GM12878 (cell line): ENCODE measurements around the gene TNRC18. TPM values are rescaled to one million over a fixed set of nuclear protein-coding genes. Genes with fewer than 3 reads are reported as not detected.

Source experiments
- BCL11A ChIP-seq: IDR thresholded peaks from 2 replicates; pipeline ENCODE4 v1.6.1; 2011; ENCODE audit warnings: low read depth, low read length
- CHD1 ChIP-seq: IDR thresholded peaks from 2 replicates; pipeline ENCODE4 v1.6.1; 2012; ENCODE audit warnings: low read depth, low read length, improper control_type of control experiment
- DPF2 ChIP-seq: fragments of 450-650 bp; IDR thresholded peaks from 2 replicates; pipeline ENCODE4 v1.6.1; 2017; ENCODE audit warnings: mild to moderate bottlenecking
- HDGF ChIP-seq: fragments of 450-650 bp; IDR thresholded peaks from 2 replicates; pipeline ENCODE4 v1.6.1; 2016; ENCODE audit warnings: antibody characterized with exemption
- IKZF2 ChIP-seq, 2 experiments: fragments of 450-650 bp; IDR thresholded peaks; 2 replicates each; pipeline ENCODE4 v1.6.1; 2017; ENCODE audit warnings: mild to moderate bottlenecking in 2 of 2, moderate library complexity in 2 of 2
- IRF3 ChIP-seq: fragments of 450-650 bp; IDR thresholded peaks from 2 replicates; pipeline ENCODE4 v1.6.1; 2014; ENCODE audit warnings: mild to moderate bottlenecking
- NFYA ChIP-seq: IDR thresholded peaks from 2 replicates; pipeline ENCODE4 v1.6.1; 2011; ENCODE audit warnings: low read depth, mild to moderate bottlenecking, low read length, improper control_type of control experiment, borderline replicate concordance
- RAD51 ChIP-seq: fragments of 450-650 bp; IDR thresholded peaks from 2 replicates; pipeline ENCODE4 v1.6.1; 2016; ENCODE audit warnings: moderate library complexity, mild to moderate bottlenecking, inconsistent platforms
- SMAD5 ChIP-seq: IDR thresholded peaks from 2 replicates; pipeline ENCODE4 v1.6.1; 2016; ENCODE audit warnings: antibody characterized with exemption, low read depth
- SP1 ChIP-seq: IDR thresholded peaks from one replicate; pipeline ENCODE4 v1.6.1; 2011; ENCODE audit warnings: low read depth, low read length
- TBL1XR1 ChIP-seq: IDR thresholded peaks from 2 replicates; pipeline ENCODE4 v1.6.1; 2012; ENCODE audit warnings: low read depth, low read length, improper control_type of control experiment
- TCF3 ChIP-seq: IDR thresholded peaks from 2 replicates; pipeline ENCODE4 v1.6.1; 2012; ENCODE audit warnings: low read depth, mild to moderate bottlenecking, low read length, borderline replicate concordance; ENCODE audit not compliant: insufficient read depth
- YBX1 ChIP-seq: fragments of 450-650 bp; IDR thresholded peaks from 2 replicates; pipeline ENCODE4 v1.6.1; 2016; ENCODE audit warnings: antibody characterized with exemption
- YY1 ChIP-seq: IDR thresholded peaks from 2 replicates; pipeline ENCODE4 v1.6.1; 2011; ENCODE audit warnings: low read depth, mild to moderate bottlenecking, low read length
- ZBED1 ChIP-seq: IDR thresholded peaks from 2 replicates; pipeline ENCODE4 v1.6.1; 2016; ENCODE audit warnings: borderline replicate concordance
- ZNF384 ChIP-seq: IDR thresholded peaks from 2 replicates; pipeline ENCODE4 v1.6.1; 2012; ENCODE audit warnings: low read depth, mild to moderate bottlenecking, low read length, improper control_type of control experiment, borderline replicate concordance
- polyA plus RNA-seq, 11 experiments: library from polyadenylated mRNA; depleted of rRNA in 4 of 11; unstranded in 6 of 11; stranded (reverse) in 5 of 11; fragments of >200 nt; fragmentation: Nextera tagmentation in 4 of 11; fragmentation: Illumina TruSeq in 1 of 11; extraction: Ambion mirVana in 4 of 11; extraction: Trizol in 1 of 11; gene quantifications; 1 replicate in 1 of 11; 2 replicates in 10 of 11; pipeline versions ENCODE4 v1.2.1 to v1.2.3, GENCODE V29; 2011 to 2016; ENCODE audit warnings: inconsistent platforms in 2 of 11, missing spikeins in 2 of 11, low read depth in 1 of 11
- total RNA-seq, 4 experiments: library from RNA; depleted of rRNA in 3 of 4; stranded (reverse); fragments of >200 nt in 3 of 4; fragmentation: Illumina TruSeq in 1 of 4; extraction: Trizol in 1 of 4; gene quantifications; 2 replicates each; pipeline versions ENCODE4 v1.2.1 to v1.2.3, GENCODE V29; 2013 to 2021
- TF ChIP-seq, protein P1 (sequence below): IDR thresholded peaks from 2 replicates; pipeline ENCODE4 v1.6.1; 2012; ENCODE audit warnings: low read depth, low read length, improper control_type of control experiment
- TF ChIP-seq, protein P2 (sequence below): fragments of 150-350 bp; IDR thresholded peaks from 2 replicates; pipeline ENCODE4 v1.6.1; 2014; ENCODE audit warnings: mild to moderate bottlenecking, low read depth, low read length
- TF ChIP-seq, protein P3 (sequence below): fragments of 450-650 bp; IDR thresholded peaks from 2 replicates; pipeline ENCODE4 v1.6.1; 2018; ENCODE audit warnings: mild to moderate bottlenecking, low read depth, moderate library complexity; ENCODE audit not compliant: partially characterized antibody
- TF ChIP-seq, protein P4 (sequence below): IDR thresholded peaks from 2 replicates; pipeline ENCODE4 v1.6.1; 2012; ENCODE audit warnings: low read length, inconsistent platforms
- TF ChIP-seq, protein P5 (sequence below): fragments of 450-650 bp; IDR thresholded peaks from 2 replicates; pipeline ENCODE4 v1.6.1; 2018; ENCODE audit warnings: borderline replicate concordance, mild to moderate bottlenecking; ENCODE audit not compliant: partially characterized antibody

TNRC18 gene
- total and polyA plus RNA-seq, 10 of the 15 experiments (the other 5 are each of a cell fraction or from before 2014, with no cell fraction given), result 0.02 to 31.7 (median 5.4) TPM

- TF ChIP-seq, protein P1, sequence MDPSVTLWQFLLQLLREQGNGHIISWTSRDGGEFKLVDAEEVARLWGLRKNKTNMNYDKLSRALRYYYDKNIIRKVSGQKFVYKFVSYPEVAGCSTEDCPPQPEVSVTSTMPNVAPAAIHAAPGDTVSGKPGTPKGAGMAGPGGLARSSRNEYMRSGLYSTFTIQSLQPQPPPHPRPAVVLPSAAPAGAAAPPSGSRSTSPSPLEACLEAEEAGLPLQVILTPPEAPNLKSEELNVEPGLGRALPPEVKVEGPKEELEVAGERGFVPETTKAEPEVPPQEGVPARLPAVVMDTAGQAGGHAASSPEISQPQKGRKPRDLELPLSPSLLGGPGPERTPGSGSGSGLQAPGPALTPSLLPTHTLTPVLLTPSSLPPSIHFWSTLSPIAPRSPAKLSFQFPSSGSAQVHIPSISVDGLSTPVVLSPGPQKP, result no peak
- TF ChIP-seq, protein P2, sequence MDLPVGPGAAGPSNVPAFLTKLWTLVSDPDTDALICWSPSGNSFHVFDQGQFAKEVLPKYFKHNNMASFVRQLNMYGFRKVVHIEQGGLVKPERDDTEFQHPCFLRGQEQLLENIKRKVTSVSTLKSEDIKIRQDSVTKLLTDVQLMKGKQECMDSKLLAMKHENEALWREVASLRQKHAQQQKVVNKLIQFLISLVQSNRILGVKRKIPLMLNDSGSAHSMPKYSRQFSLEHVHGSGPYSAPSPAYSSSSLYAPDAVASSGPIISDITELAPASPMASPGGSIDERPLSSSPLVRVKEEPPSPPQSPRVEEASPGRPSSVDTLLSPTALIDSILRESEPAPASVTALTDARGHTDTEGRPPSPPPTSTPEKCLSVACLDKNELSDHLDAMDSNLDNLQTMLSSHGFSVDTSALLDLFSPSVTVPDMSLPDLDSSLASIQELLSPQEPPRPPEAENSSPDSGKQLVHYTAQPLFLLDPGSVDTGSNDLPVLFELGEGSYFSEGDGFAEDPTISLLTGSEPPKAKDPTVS, result no peak
- TF ChIP-seq, protein P3, sequence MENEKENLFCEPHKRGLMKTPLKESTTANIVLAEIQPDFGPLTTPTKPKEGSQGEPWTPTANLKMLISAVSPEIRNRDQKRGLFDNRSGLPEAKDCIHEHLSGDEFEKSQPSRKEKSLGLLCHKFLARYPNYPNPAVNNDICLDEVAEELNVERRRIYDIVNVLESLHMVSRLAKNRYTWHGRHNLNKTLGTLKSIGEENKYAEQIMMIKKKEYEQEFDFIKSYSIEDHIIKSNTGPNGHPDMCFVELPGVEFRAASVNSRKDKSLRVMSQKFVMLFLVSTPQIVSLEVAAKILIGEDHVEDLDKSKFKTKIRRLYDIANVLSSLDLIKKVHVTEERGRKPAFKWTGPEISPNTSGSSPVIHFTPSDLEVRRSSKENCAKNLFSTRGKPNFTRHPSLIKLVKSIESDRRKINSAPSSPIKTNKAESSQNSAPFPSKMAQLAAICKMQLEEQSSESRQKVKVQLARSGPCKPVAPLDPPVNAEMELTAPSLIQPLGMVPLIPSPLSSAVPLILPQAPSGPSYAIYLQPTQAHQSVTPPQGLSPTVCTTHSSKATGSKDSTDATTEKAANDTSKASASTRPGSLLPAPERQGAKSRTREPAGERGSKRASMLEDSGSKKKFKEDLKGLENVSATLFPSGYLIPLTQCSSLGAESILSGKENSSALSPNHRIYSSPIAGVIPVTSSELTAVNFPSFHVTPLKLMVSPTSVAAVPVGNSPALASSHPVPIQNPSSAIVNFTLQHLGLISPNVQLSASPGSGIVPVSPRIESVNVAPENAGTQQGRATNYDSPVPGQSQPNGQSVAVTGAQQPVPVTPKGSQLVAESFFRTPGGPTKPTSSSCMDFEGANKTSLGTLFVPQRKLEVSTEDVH, result no peak
- TF ChIP-seq TBL1XR1, result no peak
- TF ChIP-seq HDGF, result no peak
- no peak for TF ChIP-seq SMAD5
- TF ChIP-seq YBX1, result no peak
- TF ChIP-seq, protein P4, sequence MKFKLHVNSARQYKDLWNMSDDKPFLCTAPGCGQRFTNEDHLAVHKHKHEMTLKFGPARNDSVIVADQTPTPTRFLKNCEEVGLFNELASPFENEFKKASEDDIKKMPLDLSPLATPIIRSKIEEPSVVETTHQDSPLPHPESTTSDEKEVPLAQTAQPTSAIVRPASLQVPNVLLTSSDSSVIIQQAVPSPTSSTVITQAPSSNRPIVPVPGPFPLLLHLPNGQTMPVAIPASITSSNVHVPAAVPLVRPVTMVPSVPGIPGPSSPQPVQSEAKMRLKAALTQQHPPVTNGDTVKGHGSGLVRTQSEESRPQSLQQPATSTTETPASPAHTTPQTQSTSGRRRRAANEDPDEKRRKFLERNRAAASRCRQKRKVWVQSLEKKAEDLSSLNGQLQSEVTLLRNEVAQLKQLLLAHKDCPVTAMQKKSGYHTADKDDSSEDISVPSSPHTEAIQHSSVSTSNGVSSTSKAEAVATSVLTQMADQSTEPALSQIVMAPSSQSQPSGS, result no peak
- TF ChIP-seq DPF2, result peak; percentile 89
- no peak for TF ChIP-seq YY1
- no peak for TF ChIP-seq IRF3
- TF ChIP-seq ZNF384, result no peak
- TF ChIP-seq, protein P5, sequence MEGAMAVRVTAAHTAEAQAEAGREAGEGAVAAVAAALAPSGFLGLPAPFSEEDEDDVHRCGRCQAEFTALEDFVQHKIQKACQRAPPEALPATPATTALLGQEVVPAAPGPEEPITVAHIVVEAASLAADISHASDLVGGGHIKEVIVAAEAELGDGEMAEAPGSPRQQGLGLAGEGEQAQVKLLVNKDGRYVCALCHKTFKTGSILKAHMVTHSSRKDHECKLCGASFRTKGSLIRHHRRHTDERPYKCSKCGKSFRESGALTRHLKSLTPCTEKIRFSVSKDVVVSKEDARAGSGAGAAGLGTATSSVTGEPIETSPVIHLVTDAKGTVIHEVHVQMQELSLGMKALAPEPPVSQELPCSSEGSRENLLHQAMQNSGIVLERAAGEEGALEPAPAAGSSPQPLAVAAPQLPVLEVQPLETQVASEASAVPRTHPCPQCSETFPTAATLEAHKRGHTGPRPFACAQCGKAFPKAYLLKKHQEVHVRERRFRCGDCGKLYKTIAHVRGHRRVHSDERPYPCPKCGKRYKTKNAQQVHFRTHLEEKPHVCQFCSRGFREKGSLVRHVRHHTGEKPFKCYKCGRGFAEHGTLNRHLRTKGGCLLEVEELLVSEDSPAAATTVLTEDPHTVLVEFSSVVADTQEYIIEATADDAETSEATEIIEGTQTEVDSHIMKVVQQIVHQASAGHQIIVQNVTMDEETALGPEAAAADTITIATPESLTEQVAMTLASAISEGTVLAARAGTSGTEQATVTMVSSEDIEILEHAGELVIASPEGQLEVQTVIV, result no peak
- TF ChIP-seq CHD1, result no peak
- no peak for TF ChIP-seq TCF3
- no peak for TF ChIP-seq BCL11A
- TF ChIP-seq SP1, result no peak
- no peak for TF ChIP-seq ZBED1
- TF ChIP-seq NFYA, result no peak
- peak; percentile 67 to 68 for TF ChIP-seq IKZF2 (IDR thresholded peaks at IDR 0.05)
- no peak for TF ChIP-seq RAD51
Observed at GRCh38 chr7:5435291-5436002, 11.8 kb upstream of the TNRC18 start (continued).
